ENCODE data around the gene TGFB2. TPM values are rescaled to one million over a fixed set of nuclear protein-coding genes. Genes with fewer than 3 reads are reported as not detected.

TGFB2 gene
- total RNA-seq, 1 experiment from 2014 or later: 1.2 TPM

DNA sequence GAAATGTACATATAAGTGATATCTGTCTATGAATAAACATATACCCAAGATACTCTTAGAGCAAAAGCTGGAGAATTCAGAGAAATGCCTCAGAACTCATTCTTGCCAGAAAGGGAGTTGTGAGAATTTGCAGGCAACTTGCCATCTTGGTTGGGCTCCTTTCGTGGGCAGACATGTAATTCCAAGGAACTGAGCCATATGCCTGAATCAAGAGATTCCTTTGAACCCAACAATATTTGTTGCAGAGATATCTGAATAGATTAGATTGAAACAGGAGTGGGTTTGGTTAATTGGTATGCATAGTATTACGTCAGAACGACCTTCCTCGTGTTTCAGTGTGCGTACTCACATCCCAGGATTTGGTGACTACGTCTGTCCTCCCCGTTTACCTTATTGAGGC is 67.0 kb downstream of the TGFB2 start:
- no peak overlapping the region for H3K27ac ChIP-seq (ENCODE audit: low read depth, low read length, poor library complexity, severe bottlenecking)
- CTCF ChIA-PET: no interaction called here

DNA sequence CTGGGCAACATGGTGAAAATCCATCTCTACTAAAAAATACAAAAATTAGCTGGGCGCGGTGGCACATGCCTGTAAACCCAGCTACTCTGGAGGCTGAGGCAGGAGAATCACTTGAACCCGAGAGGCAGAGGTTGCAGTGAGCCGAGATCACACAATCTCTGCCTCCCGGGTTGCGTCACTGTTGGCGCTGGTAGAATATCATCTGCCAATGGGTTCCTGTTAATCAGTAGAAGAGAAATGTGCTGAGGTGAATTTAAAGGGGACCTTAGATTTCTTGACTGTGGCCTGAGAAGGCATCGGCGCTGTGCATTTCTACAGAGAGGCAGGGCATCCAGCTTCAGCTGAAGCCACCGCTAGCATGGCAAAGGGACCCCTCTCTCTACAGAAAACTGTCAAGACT is 68.0 kb downstream of the TGFB2 start:
- Histone ChIP-seq H3K27me3 (replicated peaks; ENCODE audit: insufficient read depth, low read depth, low read length, poor library complexity) (no peaks in the 10 kb centered on the region), H3K4me3 (ENCODE audit: low read depth, low read length, poor library complexity, severe bottlenecking) (no peak overlapping the region), H3K36me3 (ENCODE audit: insufficient read depth, low read length, poor library complexity, severe bottlenecking) (no peaks in the 10 kb centered on the region), H3K27ac (ENCODE audit: low read depth, low read length, poor library complexity, severe bottlenecking) (no peak overlapping the region), H3K9me3 (ENCODE audit: low read depth, low read length, poor library complexity, severe bottlenecking) (no peaks in the 10 kb centered on the region), H3K4me1 (ENCODE audit: insufficient read depth, low read length, poor library complexity, severe bottlenecking) (no peaks in the 10 kb centered on the region)
- TF ChIP-seq, protein P1, sequence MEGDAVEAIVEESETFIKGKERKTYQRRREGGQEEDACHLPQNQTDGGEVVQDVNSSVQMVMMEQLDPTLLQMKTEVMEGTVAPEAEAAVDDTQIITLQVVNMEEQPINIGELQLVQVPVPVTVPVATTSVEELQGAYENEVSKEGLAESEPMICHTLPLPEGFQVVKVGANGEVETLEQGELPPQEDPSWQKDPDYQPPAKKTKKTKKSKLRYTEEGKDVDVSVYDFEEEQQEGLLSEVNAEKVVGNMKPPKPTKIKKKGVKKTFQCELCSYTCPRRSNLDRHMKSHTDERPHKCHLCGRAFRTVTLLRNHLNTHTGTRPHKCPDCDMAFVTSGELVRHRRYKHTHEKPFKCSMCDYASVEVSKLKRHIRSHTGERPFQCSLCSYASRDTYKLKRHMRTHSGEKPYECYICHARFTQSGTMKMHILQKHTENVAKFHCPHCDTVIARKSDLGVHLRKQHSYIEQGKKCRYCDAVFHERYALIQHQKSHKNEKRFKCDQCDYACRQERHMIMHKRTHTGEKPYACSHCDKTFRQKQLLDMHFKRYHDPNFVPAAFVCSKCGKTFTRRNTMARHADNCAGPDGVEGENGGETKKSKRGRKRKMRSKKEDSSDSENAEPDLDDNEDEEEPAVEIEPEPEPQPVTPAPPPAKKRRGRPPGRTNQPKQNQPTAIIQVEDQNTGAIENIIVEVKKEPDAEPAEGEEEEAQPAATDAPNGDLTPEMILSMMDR (conservative IDR thresholded peaks at IDR 0.05; ENCODE audit: low read depth, low read length): no peak
- TF ChIP-seq EZH2 (IDR thresholded peaks at IDR 0.05; ENCODE audit: borderline replicate concordance, low read depth, low read length, poor library complexity, severe bottlenecking): no peak
- BruUV-seq (replicated peaks): no TSS peak
- no peak for DNase-seq (ENCODE audit: low spot score)
- CTCF ChIA-PET: no interaction called here
- POLR2A ChIA-PET (ENCODE audit: low non-redundant PET): no interaction called here
- intact Hi-C loops (cut with micrococcal nuclease; ENCODE audit: unreplicated experiment): no loop called here

More for the DNA sequence above, 67.0 kb downstream of the TGFB2 start:
- intact Hi-C loops (cut with micrococcal nuclease; ENCODE audit: unreplicated experiment): no loop called here
- POLR2A ChIA-PET (ENCODE audit: low non-redundant PET): no interaction called here
- no peak for DNase-seq (ENCODE audit: low spot score)
- no peaks in the 10 kb centered on the region for H3K4me1 ChIP-seq (ENCODE audit: insufficient read depth, low read length, poor library complexity, severe bottlenecking)
- no peak overlapping the region for H3K4me3 ChIP-seq (ENCODE audit: low read depth, low read length, poor library complexity, severe bottlenecking)
- no peaks in the 10 kb centered on the region for H3K9me3 ChIP-seq (ENCODE audit: low read depth, low read length, poor library complexity, severe bottlenecking)
- no peaks in the 10 kb centered on the region for H3K27me3 ChIP-seq (replicated peaks; ENCODE audit: insufficient read depth, low read depth, low read length, poor library complexity)
- TF ChIP-seq EZH2 (IDR thresholded peaks at IDR 0.05; ENCODE audit: borderline replicate concordance, low read depth, low read length, poor library complexity, severe bottlenecking): no peak
- TF ChIP-seq, protein P1 (conservative IDR thresholded peaks at IDR 0.05; ENCODE audit: low read depth, low read length): no peak
- BruUV-seq (replicated peaks): no TSS peak
- H3K36me3 ChIP-seq (ENCODE audit: insufficient read depth, low read length, poor library complexity, severe bottlenecking): no peaks in the 10 kb centered on the region

DNA sequence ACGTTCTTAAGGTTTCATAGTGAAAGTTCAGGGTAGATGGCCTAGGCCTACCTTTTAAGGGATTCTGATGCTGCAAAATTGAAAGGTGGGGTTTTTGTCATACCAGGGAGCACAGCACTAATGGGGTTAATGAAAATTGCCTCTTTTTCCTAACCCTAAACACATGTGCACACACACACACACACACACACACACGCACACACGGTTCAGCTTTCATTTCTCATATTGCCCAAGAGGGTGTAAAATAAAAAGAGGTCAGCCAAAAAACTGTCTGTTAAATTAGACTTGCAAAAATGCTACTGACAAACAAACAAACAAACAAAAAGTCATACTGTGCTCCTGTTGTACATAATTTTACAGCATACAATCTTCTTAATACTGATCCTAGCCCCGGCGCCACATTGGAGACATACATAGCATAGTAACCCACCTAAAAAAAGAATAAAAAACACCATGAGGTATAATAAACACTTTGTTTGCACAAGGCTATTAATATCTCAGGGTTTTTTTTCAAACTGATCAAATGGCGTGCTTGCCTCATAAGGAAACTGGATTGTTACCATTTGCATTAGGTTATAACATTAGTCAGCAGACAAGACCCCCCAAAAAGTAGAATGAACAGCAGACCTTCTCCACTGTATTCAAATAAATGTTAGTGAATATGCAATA is 69.1 kb downstream of the TGFB2 start:
- intact Hi-C loops (cut with micrococcal nuclease; ENCODE audit: unreplicated experiment): no loop called here
- no peaks in the 10 kb centered on the region for H3K4me1 ChIP-seq (ENCODE audit: insufficient read depth, low read length, poor library complexity, severe bottlenecking)
- H3K27me3 ChIP-seq (replicated peaks; ENCODE audit: insufficient read depth, low read depth, low read length, poor library complexity): no peaks in the 10 kb centered on the region
- CTCF ChIA-PET: no interaction called here
- H3K27ac ChIP-seq (ENCODE audit: low read depth, low read length, poor library complexity, severe bottlenecking): no peak overlapping the region
- H3K36me3 ChIP-seq (ENCODE audit: insufficient read depth, low read length, poor library complexity, severe bottlenecking): no peaks in the 10 kb centered on the region
- POLR2A ChIA-PET (ENCODE audit: low non-redundant PET): no interaction called here
- no peaks in the 10 kb centered on the region for H3K9me3 ChIP-seq (ENCODE audit: low read depth, low read length, poor library complexity, severe bottlenecking)
- BruUV-seq (replicated peaks): no TSS peak
- DNase-seq (ENCODE audit: low spot score): no peak
- no peak overlapping the region for H3K4me3 ChIP-seq (ENCODE audit: low read depth, low read length, poor library complexity, severe bottlenecking)
- TF ChIP-seq, protein P1 (conservative IDR thresholded peaks at IDR 0.05; ENCODE audit: low read depth, low read length): no peak
- no peak for TF ChIP-seq EZH2 (IDR thresholded peaks at IDR 0.05; ENCODE audit: borderline replicate concordance, low read depth, low read length, poor library complexity, severe bottlenecking)

Measured in A673 (cell line).